Bronchial epithelial cell (primary cell): ENCODE measurements around the gene LTBP1. TPM values are rescaled to one million over a fixed set of nuclear protein-coding genes. Genes with fewer than 3 reads are reported as not detected.

Source experiments
- DNase-seq: peaks from one replicate; pipeline ENCODE4 v3.0.0-alpha.2; 2010; ENCODE audit warnings: low read depth
- FAIRE-seq: peaks from 2 replicates; lab custom pipeline; 2011; peaks lifted over from hg19 to GRCh38; lab: Jason Lieb, UNC
- H3K27me3 ChIP-seq: 2 replicates; pipeline ENCODE4 v1.5.1; 2011; ENCODE audit warnings: low read length; ENCODE audit not compliant: control insufficient read depth, insufficient read depth
- H3K36me3 ChIP-seq: 2 replicates; pipeline ENCODE4 v1.5.1; 2011; ENCODE audit warnings: low read length; ENCODE audit not compliant: control insufficient read depth, insufficient read depth
- H3K4me3 ChIP-seq: 2 replicates; pipeline ENCODE4 v1.5.1; 2011; ENCODE audit warnings: mild to moderate bottlenecking, low read depth, low read length, control low read depth
- CTCF ChIP-seq: IDR thresholded peaks from 2 replicates; pipeline ENCODE4 v1.5.1; 2011; ENCODE audit warnings: mild to moderate bottlenecking, moderate library complexity, low read length, control low read depth, inconsistent platforms; ENCODE audit not compliant: insufficient read depth, severe bottlenecking
- total RNA-seq: library from RNA; depleted of rRNA; stranded (reverse); fragments of >200 nt; gene quantifications from 2 replicates; pipeline ENCODE4 v1.2.1, GENCODE V29; 2014

LTBP1 gene
- total RNA-seq, 1 donor from 2014 or later, result 6.6 TPM

GRCh38 chr2:33409417-33409955 lies 462.7 kb downstream of the LTBP1 start:
- DNase-seq (peak; percentile 68), FAIRE-seq (no peak)
- Histone ChIP-seq H3K36me3 (no peaks in the 10 kb centered on the region), H3K27me3 (no peaks in the 10 kb centered on the region), H3K4me3 (no peak overlapping the region)
- TF ChIP-seq CTCF, result no peak

- no peaks in the 10 kb centered on the region for H3K36me3 ChIP-seq
- FAIRE-seq (no peak), DNase-seq (peak; percentile 9)
- no peak overlapping the region for H3K4me3 ChIP-seq
- H3K27me3 ChIP-seq, result no peaks in the 10 kb centered on the region
- no peak for TF ChIP-seq CTCF
Observed at GRCh38 chr2:33411765-33412164, 465.0 kb downstream of the LTBP1 start.

- TF ChIP-seq CTCF, result peak; percentile 40
- DNase-seq, result peak; percentile 36
Observed at GRCh38 chr2:33412920-33413319, 466.2 kb downstream of the LTBP1 start.

GRCh38 chr2:33419581-33420200 lies 472.9 kb downstream of the LTBP1 start:
- no peak for DNase-seq
- no peak for FAIRE-seq
- TF ChIP-seq CTCF, result no peak

More at GRCh38 chr2:33412920-33413319, 466.2 kb downstream of the LTBP1 start:
- Histone ChIP-seq H3K36me3 (no peaks in the 10 kb centered on the region), H3K4me3 (no peak overlapping the region), H3K27me3 (no peaks in the 10 kb centered on the region)
- FAIRE-seq, result no peak

GRCh38 chr2:33420726-33421125 lies 474.0 kb downstream of the LTBP1 start:
- Histone ChIP-seq H3K36me3 (no peaks in the 10 kb centered on the region), H3K4me3 (no peak overlapping the region), H3K27me3 (no peaks in the 10 kb centered on the region)
- DNase-seq, result no peak
- FAIRE-seq, result no peak
- TF ChIP-seq CTCF, result no peak

More at GRCh38 chr2:33419581-33420200, 472.9 kb downstream of the LTBP1 start:
- Histone ChIP-seq H3K4me3 (no peak overlapping the region), H3K36me3 (no peaks in the 10 kb centered on the region), H3K27me3 (no peaks in the 10 kb centered on the region)
